Measurements from ENCODE around the gene LRP2BP.

LRP2BP gene

DNA sequence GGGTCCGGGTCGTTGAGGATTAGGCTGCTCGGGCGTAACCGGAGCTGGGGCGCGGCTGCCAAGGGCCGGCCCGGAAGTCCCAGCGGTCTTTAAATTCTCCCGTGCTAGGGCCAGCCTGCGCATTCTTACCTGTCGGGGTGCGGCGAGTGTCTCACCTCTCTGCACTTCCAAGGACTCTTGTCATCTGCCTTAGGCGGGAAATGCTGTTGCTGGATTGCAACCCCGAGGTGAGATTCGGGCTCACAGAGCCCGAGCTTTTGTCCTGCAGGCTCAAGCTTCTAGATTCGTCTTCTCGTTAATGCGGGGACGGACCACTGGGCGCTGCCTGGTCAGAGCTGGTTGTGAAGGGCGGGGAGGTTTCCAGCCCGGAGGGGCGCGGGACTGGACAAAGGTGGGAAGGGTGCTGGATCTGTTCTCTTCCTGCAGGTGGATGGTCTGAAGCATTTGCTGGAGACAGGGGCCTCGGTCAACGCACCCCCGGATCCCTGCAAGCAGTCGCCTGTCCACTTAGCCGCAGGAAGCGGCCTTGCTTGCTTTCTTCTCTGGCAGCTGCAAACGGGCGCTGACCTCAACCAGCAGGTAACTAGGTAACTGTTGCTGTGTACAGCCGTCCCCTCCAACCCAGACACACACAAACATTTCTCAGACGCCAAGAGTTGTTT, 1.1 kb upstream of the LRP2BP start, which contains the start of gene ANKRD37:
TSS of gene ANKRD37 (plus strand) at position 118 of the 662 bp plus-strand sequence. CDS start at position 201, 83 bp downstream.
- in situ Hi-C loops (cut with MboI; ENCODE audit: low pct_unique_long_range_greater_than_20kb, low sequenced_read_pairs, unreplicated experiment), result no loop called here
- DNase-seq (ENCODE audit: low spot score), result no peak

GRCh38 chr4:185395956-185396723, 416 bp upstream of the LRP2BP start:
- peak; percentile 98 for DNase-seq (ENCODE audit: low spot score)
- in situ Hi-C loops (cut with MboI; ENCODE audit: low pct_unique_long_range_greater_than_20kb, low sequenced_read_pairs, unreplicated experiment), result no loop called here
- TF ChIP-seq, protein P1, sequence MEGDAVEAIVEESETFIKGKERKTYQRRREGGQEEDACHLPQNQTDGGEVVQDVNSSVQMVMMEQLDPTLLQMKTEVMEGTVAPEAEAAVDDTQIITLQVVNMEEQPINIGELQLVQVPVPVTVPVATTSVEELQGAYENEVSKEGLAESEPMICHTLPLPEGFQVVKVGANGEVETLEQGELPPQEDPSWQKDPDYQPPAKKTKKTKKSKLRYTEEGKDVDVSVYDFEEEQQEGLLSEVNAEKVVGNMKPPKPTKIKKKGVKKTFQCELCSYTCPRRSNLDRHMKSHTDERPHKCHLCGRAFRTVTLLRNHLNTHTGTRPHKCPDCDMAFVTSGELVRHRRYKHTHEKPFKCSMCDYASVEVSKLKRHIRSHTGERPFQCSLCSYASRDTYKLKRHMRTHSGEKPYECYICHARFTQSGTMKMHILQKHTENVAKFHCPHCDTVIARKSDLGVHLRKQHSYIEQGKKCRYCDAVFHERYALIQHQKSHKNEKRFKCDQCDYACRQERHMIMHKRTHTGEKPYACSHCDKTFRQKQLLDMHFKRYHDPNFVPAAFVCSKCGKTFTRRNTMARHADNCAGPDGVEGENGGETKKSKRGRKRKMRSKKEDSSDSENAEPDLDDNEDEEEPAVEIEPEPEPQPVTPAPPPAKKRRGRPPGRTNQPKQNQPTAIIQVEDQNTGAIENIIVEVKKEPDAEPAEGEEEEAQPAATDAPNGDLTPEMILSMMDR (IDR thresholded peaks at IDR 0.05; ENCODE audit: extremely low read depth, insufficient read depth, missing control alignments), result no peak

More for the DNA sequence above, 1.1 kb upstream of the LRP2BP start, which contains the start of gene ANKRD37:
- TF ChIP-seq, protein P1 (IDR thresholded peaks at IDR 0.05; ENCODE audit: extremely low read depth, insufficient read depth, missing control alignments), result no peak

DNA sequence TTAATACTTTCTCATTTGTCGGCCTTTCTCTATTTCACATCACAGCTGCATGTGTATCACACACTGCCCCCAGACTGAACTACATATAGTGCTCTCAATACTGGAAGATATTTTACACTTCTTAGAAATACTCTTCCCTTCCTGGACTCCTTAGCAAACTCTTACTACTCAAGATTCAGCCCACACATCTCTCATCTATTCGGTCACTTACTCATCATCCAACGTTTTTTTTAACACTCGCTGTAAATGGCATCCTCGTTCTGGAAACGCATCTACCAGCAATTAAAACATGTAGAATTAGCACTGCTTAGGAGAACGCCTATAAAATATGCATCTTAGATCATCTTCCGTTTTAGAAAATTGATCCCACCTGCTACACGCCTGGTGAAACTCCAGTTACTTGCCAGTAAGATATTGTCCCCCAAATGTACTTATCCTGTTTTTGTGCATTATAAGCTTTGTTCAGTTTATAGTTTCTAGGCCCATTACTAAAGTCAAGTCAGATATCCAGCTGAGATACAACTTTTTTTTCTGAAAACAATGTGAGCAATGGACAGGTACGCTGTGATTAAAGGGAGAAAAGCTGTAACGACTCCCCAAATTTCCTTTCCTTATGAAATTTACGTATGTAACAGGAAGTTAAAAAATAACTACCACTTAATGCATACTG, 1.0 kb downstream of the LRP2BP start:
- TF ChIP-seq, protein P1 (IDR thresholded peaks at IDR 0.05; ENCODE audit: extremely low read depth, insufficient read depth, missing control alignments), result no peak
- no peak for DNase-seq (ENCODE audit: low spot score)
- in situ Hi-C loops (cut with MboI; ENCODE audit: low pct_unique_long_range_greater_than_20kb, low sequenced_read_pairs, unreplicated experiment), result no loop called here

DNA sequence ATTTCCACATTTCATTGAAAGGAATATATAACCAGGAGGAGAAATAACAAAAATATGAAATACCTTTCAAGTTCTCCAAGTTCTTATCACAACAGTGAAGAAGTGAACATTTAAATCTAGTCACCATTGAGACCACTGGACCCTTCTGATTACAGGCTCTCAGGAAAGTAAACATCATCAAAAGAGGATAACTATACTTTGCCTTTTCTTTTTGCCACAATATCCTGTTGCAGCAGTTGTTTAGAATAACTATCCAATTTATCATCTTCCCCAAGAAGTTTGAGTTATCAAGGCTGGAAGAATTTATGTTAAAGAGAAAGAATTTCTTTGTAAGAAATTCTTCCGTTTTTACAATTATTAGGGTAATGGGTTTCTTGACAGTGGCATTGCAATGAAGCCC, 3.6 kb downstream of the LRP2BP start:
- TF ChIP-seq, protein P1 (IDR thresholded peaks at IDR 0.05; ENCODE audit: extremely low read depth, insufficient read depth, missing control alignments), result no peak
- DNase-seq (ENCODE audit: low spot score), result no peak
- in situ Hi-C loops (cut with MboI; ENCODE audit: low pct_unique_long_range_greater_than_20kb, low sequenced_read_pairs, unreplicated experiment), result no loop called here

- in situ Hi-C loops (cut with MboI; ENCODE audit: low pct_unique_long_range_greater_than_20kb, low sequenced_read_pairs, unreplicated experiment), result no loop called here
- TF ChIP-seq, protein P1 (IDR thresholded peaks at IDR 0.05; ENCODE audit: extremely low read depth, insufficient read depth, missing control alignments), result no peak
- DNase-seq (ENCODE audit: low spot score), result no peak
Measured at GRCh38 chr4:185390941-185391340, 4.8 kb downstream of the LRP2BP start.

- in situ Hi-C loops (cut with MboI; ENCODE audit: low pct_unique_long_range_greater_than_20kb, low sequenced_read_pairs, unreplicated experiment), result no loop called here
- TF ChIP-seq, protein P1 (IDR thresholded peaks at IDR 0.05; ENCODE audit: extremely low read depth, insufficient read depth, missing control alignments), result no peak
Measured at GRCh38 chr4:185387957-185388356, 7.8 kb downstream of the LRP2BP start.

More at GRCh38 chr4:185387957-185388356, 7.8 kb downstream of the LRP2BP start:
- DNase-seq (ENCODE audit: low spot score), result no peak
